GM23338 (cell line): ENCODE results near the gene CNTRL.

ENCODE experiments used
- CREB1 ChIP-seq: fragments of 250-450 bp; sonication (Bioruptor Pico); IDR thresholded peaks from 2 replicates; pipeline ENCODE4 v1.5.0; 2020; ENCODE audit warnings: low read depth, mild to moderate bottlenecking, moderate library complexity
- CTCF ChIP-seq, 2 experiments: fragments of 200-600 bp in 1 of 2; sonication (generic) in 1 of 2; conservative IDR thresholded peaks; 2 replicates each; pipeline versions ENCODE4 v1.5.1 to v1.6.1; 2016 to 2017; ENCODE audit warnings: antibody characterized with exemption in 2 of 2, low read depth in 2 of 2, mild to moderate bottlenecking in 2 of 2, moderate library complexity in 1 of 2
- EZH2 ChIP-seq: fragments of 200-600 bp; sonication (generic); IDR thresholded peaks from one replicate; pipeline ENCODE4 v1.8.0; 2017; ENCODE audit warnings: antibody characterized with exemption, mild to moderate bottlenecking, low read depth; ENCODE audit not compliant: unreplicated experiment
- EZH2phosphoT487 ChIP-seq: fragments of 200-600 bp; sonication (generic); IDR thresholded peaks from one replicate; pipeline ENCODE4 v1.8.1; 2018; ENCODE audit warnings: antibody characterized with exemption; ENCODE audit not compliant: unreplicated experiment
- JUNB ChIP-seq: IDR thresholded peaks from one replicate; pipeline ENCODE4 v1.6.1; 2016; ENCODE audit warnings: antibody characterized with exemption; ENCODE audit not compliant: unreplicated experiment
- ZNF114 ChIP-seq: fragments of 250-450 bp; sonication (Bioruptor Pico); IDR thresholded peaks from 2 replicates; pipeline ENCODE4 v1.5.0; 2020; ENCODE audit warnings: mild to moderate bottlenecking, moderate library complexity
- TF ChIP-seq, protein P1 (sequence below): IDR thresholded peaks from one replicate; pipeline ENCODE4 v1.6.1; 2018; ENCODE audit warnings: antibody characterized with exemption; ENCODE audit not compliant: unreplicated experiment

DNA sequence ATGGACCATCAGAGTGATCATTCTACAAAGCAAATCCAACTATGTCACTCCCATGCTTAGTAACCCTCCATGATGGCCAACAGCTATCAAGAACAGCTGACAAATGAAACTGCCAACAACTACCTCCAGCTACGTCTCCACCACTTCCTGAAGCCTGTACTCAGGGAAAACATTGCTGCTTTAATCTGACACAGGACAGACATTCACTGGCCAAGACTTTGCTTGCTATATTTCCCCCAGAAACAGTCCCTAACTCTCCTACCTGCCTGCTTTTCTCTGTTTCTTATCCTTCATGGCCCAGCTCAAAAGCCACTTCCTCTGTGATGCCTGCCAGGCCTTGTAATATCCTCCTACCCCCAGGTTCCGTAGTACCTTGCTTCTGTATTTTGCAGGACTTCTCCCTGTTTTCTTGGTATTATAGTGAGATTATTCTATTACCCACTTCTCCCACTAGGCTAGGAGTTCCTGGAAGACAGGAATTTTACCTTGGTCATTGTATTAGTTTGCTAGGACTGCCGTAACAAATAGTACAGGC lies 141.6 kb downstream of the CNTRL start:
- TF ChIP-seq EZH2phosphoT487 (no peak), CTCF (conservative IDR thresholded peaks at IDR 0.05; ENCODE audit: low read depth in 2 of 2) (no peak), CREB1 (CRISPR knock-in tag) (no peak), JUNB (no peak), EZH2 (no peak), ZNF114 (CRISPR knock-in tag) (no peak)
- TF ChIP-seq, protein P1, sequence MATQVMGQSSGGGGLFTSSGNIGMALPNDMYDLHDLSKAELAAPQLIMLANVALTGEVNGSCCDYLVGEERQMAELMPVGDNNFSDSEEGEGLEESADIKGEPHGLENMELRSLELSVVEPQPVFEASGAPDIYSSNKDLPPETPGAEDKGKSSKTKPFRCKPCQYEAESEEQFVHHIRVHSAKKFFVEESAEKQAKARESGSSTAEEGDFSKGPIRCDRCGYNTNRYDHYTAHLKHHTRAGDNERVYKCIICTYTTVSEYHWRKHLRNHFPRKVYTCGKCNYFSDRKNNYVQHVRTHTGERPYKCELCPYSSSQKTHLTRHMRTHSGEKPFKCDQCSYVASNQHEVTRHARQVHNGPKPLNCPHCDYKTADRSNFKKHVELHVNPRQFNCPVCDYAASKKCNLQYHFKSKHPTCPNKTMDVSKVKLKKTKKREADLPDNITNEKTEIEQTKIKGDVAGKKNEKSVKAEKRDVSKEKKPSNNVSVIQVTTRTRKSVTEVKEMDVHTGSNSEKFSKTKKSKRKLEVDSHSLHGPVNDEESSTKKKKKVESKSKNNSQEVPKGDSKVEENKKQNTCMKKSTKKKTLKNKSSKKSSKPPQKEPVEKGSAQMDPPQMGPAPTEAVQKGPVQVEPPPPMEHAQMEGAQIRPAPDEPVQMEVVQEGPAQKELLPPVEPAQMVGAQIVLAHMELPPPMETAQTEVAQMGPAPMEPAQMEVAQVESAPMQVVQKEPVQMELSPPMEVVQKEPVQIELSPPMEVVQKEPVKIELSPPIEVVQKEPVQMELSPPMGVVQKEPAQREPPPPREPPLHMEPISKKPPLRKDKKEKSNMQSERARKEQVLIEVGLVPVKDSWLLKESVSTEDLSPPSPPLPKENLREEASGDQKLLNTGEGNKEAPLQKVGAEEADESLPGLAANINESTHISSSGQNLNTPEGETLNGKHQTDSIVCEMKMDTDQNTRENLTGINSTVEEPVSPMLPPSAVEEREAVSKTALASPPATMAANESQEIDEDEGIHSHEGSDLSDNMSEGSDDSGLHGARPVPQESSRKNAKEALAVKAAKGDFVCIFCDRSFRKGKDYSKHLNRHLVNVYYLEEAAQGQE = no peak
